Measurements from ENCODE around the gene KRTAP10-1. TPM values are rescaled to one million over a fixed set of nuclear protein-coding genes. Genes with fewer than 3 reads are reported as not detected.
"Not testable (repeated sequence)": the region's sequence is repeated elsewhere in the genome, so short reads cannot be mapped to it uniquely, and the experiment has no call there.

The KRTAP10-1 gene
- total RNA-seq, 6 donors from 2014 or later: not detected

GRCh38 chr21:44550807-44551206, 10.8 kb upstream of the KRTAP10-1 start:
- no peaks in the 10 kb centered on the region for H3K36me3 ChIP-seq
- H3K9me3 ChIP-seq: peaks cover 0 to 8% (median 4%) of the 10 kb centered on the region in 4 donors
- peak in 1 of 2 donors; percentile 56 for DNase-seq
- TF ChIP-seq EP300 (IDR thresholded peaks at IDR 0.05) (no peak), POLR2A (IDR thresholded peaks at IDR 0.05) (no peak), POLR2AphosphoS5 (IDR thresholded peaks at IDR 0.05) (no peak)
- TF ChIP-seq, protein P1, sequence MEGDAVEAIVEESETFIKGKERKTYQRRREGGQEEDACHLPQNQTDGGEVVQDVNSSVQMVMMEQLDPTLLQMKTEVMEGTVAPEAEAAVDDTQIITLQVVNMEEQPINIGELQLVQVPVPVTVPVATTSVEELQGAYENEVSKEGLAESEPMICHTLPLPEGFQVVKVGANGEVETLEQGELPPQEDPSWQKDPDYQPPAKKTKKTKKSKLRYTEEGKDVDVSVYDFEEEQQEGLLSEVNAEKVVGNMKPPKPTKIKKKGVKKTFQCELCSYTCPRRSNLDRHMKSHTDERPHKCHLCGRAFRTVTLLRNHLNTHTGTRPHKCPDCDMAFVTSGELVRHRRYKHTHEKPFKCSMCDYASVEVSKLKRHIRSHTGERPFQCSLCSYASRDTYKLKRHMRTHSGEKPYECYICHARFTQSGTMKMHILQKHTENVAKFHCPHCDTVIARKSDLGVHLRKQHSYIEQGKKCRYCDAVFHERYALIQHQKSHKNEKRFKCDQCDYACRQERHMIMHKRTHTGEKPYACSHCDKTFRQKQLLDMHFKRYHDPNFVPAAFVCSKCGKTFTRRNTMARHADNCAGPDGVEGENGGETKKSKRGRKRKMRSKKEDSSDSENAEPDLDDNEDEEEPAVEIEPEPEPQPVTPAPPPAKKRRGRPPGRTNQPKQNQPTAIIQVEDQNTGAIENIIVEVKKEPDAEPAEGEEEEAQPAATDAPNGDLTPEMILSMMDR (IDR thresholded peaks at IDR 0.05): no peak
- ATAC-seq (ENCODE audit: low FRiP score in 2 of 2): no peak
- WGBS, 2 donors: 77% methylated on average over 6 of the region's 10 CpGs
- no peak overlapping the region for H3K4me3 ChIP-seq
- peaks cover 0 to 5% (median 2%) of the 10 kb centered on the region in 4 donors for H3K4me1 ChIP-seq
- H3K27me3 ChIP-seq: no peaks in the 10 kb centered on the region
- H3K27ac ChIP-seq: no peak overlapping the region

DNA sequence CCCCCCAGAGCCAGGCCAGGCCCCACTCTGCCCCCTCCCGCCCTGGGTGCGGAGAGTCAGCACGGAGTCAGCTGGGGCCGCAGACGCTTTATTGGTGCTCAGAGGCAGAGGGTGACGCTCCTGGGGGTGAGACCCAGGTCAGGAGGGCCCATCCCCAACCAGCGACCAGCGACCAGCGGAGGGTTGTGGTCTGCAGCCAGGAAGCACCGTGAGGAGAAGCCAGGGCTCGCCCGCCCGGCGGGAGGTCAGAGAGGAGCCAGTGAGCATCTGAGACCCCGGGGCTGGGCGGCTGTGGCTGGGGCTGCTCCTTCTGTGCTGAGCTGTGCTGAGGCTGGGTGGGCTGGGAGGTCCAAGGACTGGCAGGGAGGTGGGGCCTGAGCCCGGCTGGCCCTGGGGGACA, 10.3 kb upstream of the KRTAP10-1 start:
- not testable (repeated sequence) for H3K36me3 ChIP-seq, H3K4me3 ChIP-seq, H3K27ac ChIP-seq, H3K4me1 ChIP-seq, H3K27me3 ChIP-seq, H3K9me3 ChIP-seq
- peak; percentile 36 to 54 for ATAC-seq (ENCODE audit: low FRiP score in 2 of 2)
- DNase-seq: peak in 1 of 2 donors; percentile 75
- WGBS, 2 donors: 57% methylated on average over 3 to 16 of the region's 17 CpGs

DNA sequence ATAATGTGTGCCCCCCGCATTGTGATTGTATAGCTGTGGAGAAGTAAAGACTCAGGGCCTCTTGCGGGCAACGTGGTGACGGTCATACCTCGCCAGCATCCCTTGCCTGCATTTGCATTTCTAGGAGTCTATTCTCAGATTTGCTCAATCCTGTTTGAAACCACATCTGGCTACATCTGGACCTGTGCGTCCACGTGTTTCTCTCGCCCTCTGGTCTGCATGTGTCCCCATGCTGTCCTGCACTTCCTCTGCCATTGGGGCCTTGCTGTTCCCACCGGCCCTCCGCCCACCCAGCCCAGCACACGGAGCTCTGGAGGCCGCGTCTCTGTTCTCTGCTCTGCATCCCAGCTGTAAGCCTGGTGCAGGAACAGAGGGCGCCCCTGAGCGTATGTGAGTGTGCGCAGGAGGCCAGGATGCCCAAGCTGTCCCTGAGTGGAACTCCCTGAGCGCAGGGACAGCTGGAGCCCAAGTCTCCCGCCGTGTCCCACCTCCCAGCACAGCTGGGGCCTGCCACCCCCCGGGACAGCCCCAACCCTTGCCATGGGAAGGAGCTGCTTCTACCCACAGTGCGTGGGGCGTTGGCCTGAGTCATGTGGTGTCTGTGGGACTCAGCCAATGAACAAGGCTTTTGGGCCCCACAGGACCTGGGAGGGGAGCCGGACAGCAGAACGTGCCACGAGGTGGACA, 9.7 kb upstream of the KRTAP10-1 start:
- H3K4me3 ChIP-seq: no peak overlapping the region
- no peak for TF ChIP-seq EP300 (IDR thresholded peaks at IDR 0.05)
- no peak for TF ChIP-seq POLR2A (IDR thresholded peaks at IDR 0.05)
- TF ChIP-seq, protein P1 (IDR thresholded peaks at IDR 0.05): no peak
- no peak for TF ChIP-seq POLR2AphosphoS5 (IDR thresholded peaks at IDR 0.05)
- H3K27ac ChIP-seq: no peak overlapping the region
- no peaks in the 10 kb centered on the region for H3K27me3 ChIP-seq
- no peaks in the 10 kb centered on the region for H3K36me3 ChIP-seq
- ATAC-seq (ENCODE audit: low FRiP score in 2 of 2) (peak; percentile 24 to 60), DNase-seq (peak in 1 of 2 donors; percentile 56)
- peaks cover 0 to 8% (median 4%) of the 10 kb centered on the region in 4 donors for H3K9me3 ChIP-seq
- 83 to 87% methylated on average over 16 to 24 of the region's 25 CpGs for WGBS, 2 donors
- H3K4me1 ChIP-seq: peaks cover 0 to 5% (median 2%) of the 10 kb centered on the region in 4 donors

DNA sequence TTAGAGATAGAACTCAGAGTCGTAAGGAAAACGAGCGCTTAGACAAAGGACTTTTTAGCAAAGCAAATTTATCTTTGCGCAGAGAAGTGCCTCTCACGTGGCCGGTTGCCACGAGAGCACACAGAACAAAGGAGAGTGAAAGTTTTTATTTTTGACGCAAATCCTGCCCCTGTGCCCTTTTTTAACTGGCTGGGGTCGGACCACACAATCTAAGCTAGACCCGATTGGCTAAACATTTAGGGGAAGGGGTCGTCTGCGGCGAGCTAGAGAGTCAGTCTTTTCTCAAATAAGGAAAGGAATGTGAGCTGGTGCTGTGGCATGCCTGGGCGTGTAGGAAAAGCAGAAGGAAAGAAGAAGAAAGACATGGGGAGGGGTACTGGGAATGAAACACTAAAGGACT, 8.9 kb upstream of the KRTAP10-1 start:
- Histone ChIP-seq H3K4me3 (no peak overlapping the region), H3K4me1 (peaks cover 0 to 5% (median 2%) of the 10 kb centered on the region in 4 donors), H3K27me3 (no peaks in the 10 kb centered on the region), H3K27ac (no peak overlapping the region), H3K36me3 (no peaks in the 10 kb centered on the region), H3K9me3 (peaks cover 0 to 8% (median 4%) of the 10 kb centered on the region in 4 donors)
- TF ChIP-seq POLR2A (IDR thresholded peaks at IDR 0.05) (no peak), EP300 (IDR thresholded peaks at IDR 0.05) (no peak), POLR2AphosphoS5 (IDR thresholded peaks at IDR 0.05) (no peak)
- TF ChIP-seq, protein P1 (IDR thresholded peaks at IDR 0.05): no peak
- WGBS, 2 donors: 26 to 35% methylated on average over 14 of the region's 14 CpGs
- DNase-seq: no peak
- no peak for ATAC-seq (ENCODE audit: low FRiP score in 2 of 2)

DNA sequence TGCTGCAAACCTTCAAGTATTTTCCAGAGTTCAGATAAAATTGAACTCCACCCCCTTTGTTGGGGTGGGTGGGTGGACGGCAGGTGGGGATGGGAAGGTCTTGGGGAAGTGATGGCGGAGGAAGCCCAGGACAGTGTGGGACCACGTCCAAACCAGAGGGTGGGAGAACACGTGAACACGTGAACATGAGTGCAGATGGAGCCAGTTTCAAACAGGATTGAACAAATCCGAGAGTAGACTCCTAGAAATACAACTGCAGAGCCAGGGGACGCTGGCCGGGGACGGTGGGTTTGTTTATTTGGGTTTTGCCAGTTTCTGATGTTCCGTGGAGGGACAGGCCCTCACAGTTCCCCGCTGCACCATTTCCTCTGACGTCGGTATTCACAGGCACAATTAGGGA, 8.4 kb upstream of the KRTAP10-1 start:
- Histone ChIP-seq H3K9me3 (peaks cover 0 to 9% (median 6%) of the 10 kb centered on the region in 4 donors), H3K4me3 (no peak overlapping the region), H3K4me1 (peaks cover 0 to 5% (median 2%) of the 10 kb centered on the region in 4 donors), H3K27ac (no peak overlapping the region), H3K27me3 (no peaks in the 10 kb centered on the region), H3K36me3 (no peaks in the 10 kb centered on the region)
- WGBS, 2 donors: 36 to 46% methylated on average over 13 of the region's 13 CpGs
- ATAC-seq (ENCODE audit: low FRiP score in 2 of 2) (no peak), DNase-seq (no peak)
- no peak for TF ChIP-seq EP300 (IDR thresholded peaks at IDR 0.05)
- TF ChIP-seq POLR2A (IDR thresholded peaks at IDR 0.05): no peak
- TF ChIP-seq, protein P1 (IDR thresholded peaks at IDR 0.05): no peak
- no peak for TF ChIP-seq POLR2AphosphoS5 (IDR thresholded peaks at IDR 0.05)
